SU-DHL-6 (cell line): ENCODE data around the gene VWA1.

ENCODE experiments used
- EZH2phosphoT487 ChIP-seq: fragments of 200-600 bp; sonication (generic), shearing (Covaris generic); conservative IDR thresholded peaks from 2 replicates; pipeline ENCODE4 v1.6.1; 2018; ENCODE audit warnings: mild to moderate bottlenecking, antibody characterized with exemption, low read length, moderate library complexity, mixed read lengths
- TF ChIP-seq, protein P1 (sequence below): fragments of 200-600 bp; sonication (generic); IDR thresholded peaks from one replicate; pipeline ENCODE4 v1.5.1; 2017; ENCODE audit warnings: antibody characterized with exemption, mild to moderate bottlenecking, low read length, moderate library complexity; ENCODE audit not compliant: insufficient read depth, poor library complexity, severe bottlenecking

DNA sequence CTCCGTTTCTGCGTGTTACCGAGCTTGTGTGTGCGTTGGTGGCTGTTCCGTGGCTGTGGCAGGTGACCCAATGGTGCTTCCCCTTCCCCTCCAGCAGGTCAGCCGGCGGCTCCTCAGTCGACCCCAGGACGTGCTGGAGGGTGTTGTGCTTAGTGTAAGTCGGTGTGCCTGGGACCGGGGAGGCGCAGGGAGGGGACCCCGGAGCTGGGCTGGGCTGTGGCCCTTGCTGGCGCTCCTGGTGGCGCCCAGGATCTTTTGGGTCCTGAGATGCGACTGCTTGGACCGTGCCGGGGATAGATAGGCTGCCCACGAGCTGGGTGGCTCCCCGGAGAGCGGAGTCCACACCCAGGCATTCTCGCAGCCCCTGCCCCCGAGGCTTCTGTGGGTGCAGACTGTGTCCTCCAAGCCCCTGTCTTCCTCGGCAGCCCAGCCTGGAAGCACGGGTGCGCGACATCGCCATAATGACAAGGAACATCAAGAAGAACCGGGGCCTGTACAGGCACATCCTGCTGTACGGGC, 19.9 kb downstream of the VWA1 start:
- TF ChIP-seq, protein P1, sequence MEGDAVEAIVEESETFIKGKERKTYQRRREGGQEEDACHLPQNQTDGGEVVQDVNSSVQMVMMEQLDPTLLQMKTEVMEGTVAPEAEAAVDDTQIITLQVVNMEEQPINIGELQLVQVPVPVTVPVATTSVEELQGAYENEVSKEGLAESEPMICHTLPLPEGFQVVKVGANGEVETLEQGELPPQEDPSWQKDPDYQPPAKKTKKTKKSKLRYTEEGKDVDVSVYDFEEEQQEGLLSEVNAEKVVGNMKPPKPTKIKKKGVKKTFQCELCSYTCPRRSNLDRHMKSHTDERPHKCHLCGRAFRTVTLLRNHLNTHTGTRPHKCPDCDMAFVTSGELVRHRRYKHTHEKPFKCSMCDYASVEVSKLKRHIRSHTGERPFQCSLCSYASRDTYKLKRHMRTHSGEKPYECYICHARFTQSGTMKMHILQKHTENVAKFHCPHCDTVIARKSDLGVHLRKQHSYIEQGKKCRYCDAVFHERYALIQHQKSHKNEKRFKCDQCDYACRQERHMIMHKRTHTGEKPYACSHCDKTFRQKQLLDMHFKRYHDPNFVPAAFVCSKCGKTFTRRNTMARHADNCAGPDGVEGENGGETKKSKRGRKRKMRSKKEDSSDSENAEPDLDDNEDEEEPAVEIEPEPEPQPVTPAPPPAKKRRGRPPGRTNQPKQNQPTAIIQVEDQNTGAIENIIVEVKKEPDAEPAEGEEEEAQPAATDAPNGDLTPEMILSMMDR, result no peak
- TF ChIP-seq EZH2phosphoT487, result no peak
